IMR-90 (cell line): ENCODE data around the gene MTCP1. TPM values are rescaled to one million over a fixed set of nuclear protein-coding genes. Genes with fewer than 3 reads are reported as not detected.

Experiments
- ATAC-seq: fragments of 200-7000 bp; cut with Tn5 transposase; 2 replicates; pipeline ENCODE4 v1.9.1; 2020; ENCODE audit warnings: low read depth, mild to moderate bottlenecking, moderate library complexity
- BruUV-seq: library from RNA; stranded (reverse); fragments of 400-500 nt; replicated peaks from 2 replicates; lab custom pipeline; 2021; lab: Mats Ljungman, UMichigan
- CTCF ChIA-PET: fragments of 300-600 bp; formaldehyde crosslinking; extraction: SDS; loops from one replicate; lab custom pipeline; 2021; ENCODE audit warnings: antibody characterized with exemption; lab: Yijun Ruan, JAX
- POLR2A ChIA-PET: fragments of 300-600 bp; sonication (Branson Sonifier 250); formaldehyde crosslinking; loops from one replicate; lab custom pipeline; 2022; ENCODE audit warnings: antibody characterized with exemption; ENCODE audit not compliant: unreplicated experiment; lab: Charles Lee
- DNase-seq: peaks from one replicate; pipeline ENCODE4 v3.0.0; 2013
- H2AFZ ChIP-seq: replicated peaks from 2 replicates; pipeline ENCODE3; 2013; ENCODE audit warnings: low read length, mild to moderate bottlenecking; ENCODE audit not compliant: poor library complexity
- H2AK5ac ChIP-seq: 2 replicates; pipeline ENCODE4 v1.6.1; 2013; ENCODE audit warnings: low read depth, low read length, inconsistent platforms
- H2AK9ac ChIP-seq: replicated peaks from 2 replicates; pipeline ENCODE3; 2013; ENCODE audit warnings: mild to moderate bottlenecking, low read depth, low read length, moderate library complexity; ENCODE audit not compliant: poor library complexity
- H2BK120ac ChIP-seq: 2 replicates; pipeline ENCODE4 v1.6.1; 2013; ENCODE audit warnings: low read depth, low read length, inconsistent platforms
- H2BK15ac ChIP-seq: 3 replicates; pipeline ENCODE4 v1.6.1; 2013; ENCODE audit warnings: low read depth, low read length, inconsistent platforms
- H2BK20ac ChIP-seq: 2 replicates; pipeline ENCODE4 v1.6.1; 2013; ENCODE audit warnings: low read depth, mild to moderate bottlenecking, inconsistent platforms, low read length, moderate library complexity
- H2BK5ac ChIP-seq: 2 replicates; pipeline ENCODE4 v1.6.1; 2013; ENCODE audit warnings: mild to moderate bottlenecking, low read depth, low read length, inconsistent platforms; ENCODE audit not compliant: poor library complexity, severe bottlenecking
- H3K14ac ChIP-seq: replicated peaks from 2 replicates; pipeline ENCODE4 v1.6.1; 2013; ENCODE audit warnings: low read depth, low read length, inconsistent platforms
- H3K18ac ChIP-seq: 2 replicates; pipeline ENCODE4 v1.6.1; 2013; ENCODE audit warnings: low read depth, low read length, control low read depth
- H3K23ac ChIP-seq: 2 replicates; pipeline ENCODE4 v1.6.1; 2013; ENCODE audit warnings: low read depth, low read length, inconsistent platforms
- H3K27ac ChIP-seq: 2 replicates; pipeline ENCODE4 v1.5.1; 2013; ENCODE audit warnings: mild to moderate bottlenecking, control low read depth, low read length; ENCODE audit not compliant: insufficient read depth
- H3K27me3 ChIP-seq: 2 replicates; pipeline ENCODE4 v1.6.1; 2013; ENCODE audit warnings: low read length; ENCODE audit not compliant: control insufficient read depth, insufficient read depth
- H3K36me3 ChIP-seq: 2 replicates; pipeline ENCODE4 v1.6.1; 2013; ENCODE audit warnings: low read length, mixed read lengths; ENCODE audit not compliant: control insufficient read depth, insufficient read depth
- H3K4ac ChIP-seq: 2 replicates; pipeline ENCODE4 v1.6.1; 2013; ENCODE audit warnings: low read depth, low read length, inconsistent platforms
- H3K4me1 ChIP-seq: 2 replicates; pipeline ENCODE4 v1.6.1; 2013; ENCODE audit warnings: low read length, mixed read lengths; ENCODE audit not compliant: control insufficient read depth, insufficient read depth
- H3K4me2 ChIP-seq: 2 replicates; pipeline ENCODE4 v1.6.1; 2013; ENCODE audit warnings: low read depth, mild to moderate bottlenecking, control low read depth, low read length, moderate library complexity
- H3K4me3 ChIP-seq: 2 replicates; pipeline ENCODE4 v1.5.1; 2013; ENCODE audit warnings: low read depth, mild to moderate bottlenecking, control low read depth, low read length, moderate library complexity; ENCODE audit not compliant: insufficient read depth
- H3K56ac ChIP-seq: 2 replicates; pipeline ENCODE4 v1.6.1; 2013; ENCODE audit warnings: low read length, inconsistent platforms; ENCODE audit not compliant: insufficient read depth; ENCODE audit errors: extremely low read depth
- H3K79me1 ChIP-seq, 2 experiments: 2 replicates each; pipeline ENCODE4 v1.6.1; 2013; ENCODE audit warnings: low read length in 2 of 2, inconsistent platforms in 1 of 2, low read depth in 1 of 2
- H3K9ac ChIP-seq: 2 replicates; pipeline ENCODE4 v1.6.1; 2013; ENCODE audit warnings: low read depth, low read length, control low read depth
- H3K9me1 ChIP-seq: 2 replicates; pipeline ENCODE4 v1.6.1; 2013; ENCODE audit warnings: low read length, inconsistent platforms; ENCODE audit not compliant: insufficient read depth
- H3K9me3 ChIP-seq: 2 replicates; pipeline ENCODE4 v1.6.1; 2013; ENCODE audit warnings: low read length; ENCODE audit not compliant: control insufficient read depth, insufficient read depth
- H4K20me1 ChIP-seq: 2 replicates; pipeline ENCODE4 v1.6.1; 2013; ENCODE audit warnings: low read length, inconsistent platforms; ENCODE audit not compliant: insufficient read depth
- H4K5ac ChIP-seq: 2 replicates; pipeline ENCODE4 v1.6.1; 2013; ENCODE audit warnings: mild to moderate bottlenecking, low read depth, low read length, control low read depth
- H4K8ac ChIP-seq, 2 experiments: 2 replicates each; pipeline ENCODE4 v1.6.1; 2013; ENCODE audit warnings: low read depth in 2 of 2, low read length in 2 of 2, control low read depth in 1 of 2, inconsistent platforms in 1 of 2
- H4K91ac ChIP-seq: 2 replicates; pipeline ENCODE4 v1.6.1; 2013; ENCODE audit warnings: low read depth, low read length, inconsistent platforms; ENCODE audit not compliant: insufficient read depth
- CEBPB ChIP-seq: IDR thresholded peaks from 2 replicates; pipeline ENCODE4 v1.6.1; 2012; ENCODE audit warnings: low read depth, low read length, improper control_type of control experiment
- CHD1 ChIP-seq: IDR thresholded peaks from 2 replicates; pipeline ENCODE4 v1.6.1; 2012; ENCODE audit warnings: low read depth, low read length, improper control_type of control experiment
- CTCF ChIP-seq: conservative IDR thresholded peaks from 2 replicates; pipeline ENCODE4 v1.5.1; 2012; ENCODE audit warnings: mild to moderate bottlenecking, low read depth, low read length, improper control_type of control experiment
- MAFK ChIP-seq: IDR thresholded peaks from 2 replicates; pipeline ENCODE4 v1.6.1; 2012; ENCODE audit warnings: low read depth, low read length, improper control_type of control experiment
- NFE2L2 ChIP-seq: fragments of 150-350 bp; IDR thresholded peaks from 2 replicates; pipeline ENCODE4 v1.6.1; 2016; ENCODE audit warnings: low read depth, mild to moderate bottlenecking, low read length
- POLR2A ChIP-seq: IDR thresholded peaks from 2 replicates; pipeline ENCODE4 v1.6.1; 2012; ENCODE audit warnings: mild to moderate bottlenecking, low read depth, low read length
- SMC3 ChIP-seq: fragments of 150-350 bp; IDR thresholded peaks from 2 replicates; pipeline ENCODE4 v1.6.1; 2016; ENCODE audit warnings: low read depth, mild to moderate bottlenecking, antibody characterized with exemption, low read length, moderate library complexity
- WGBS, 2 experiments: methylation state at CpG; one replicate each; pipeline versions ENCODE4 v1.1.5 to v1.1.7; 2013; ENCODE audit warnings: missing lambda C conversion rate in 2 of 2; ENCODE audit not compliant: insufficient read length in 1 of 2; ENCODE audit errors: extremely low coverage in 2 of 2; 5-methylcytosine and 5-hydroxymethylcytosine counted together
- dilution Hi-C: fragments of 300-500 bp; cut with HindIII; formaldehyde crosslinking; loops from one replicate; pipeline ENCODE4 v1.14.3; 2018; ENCODE audit warnings: low sequenced_read_pairs; ENCODE audit not compliant: unreplicated experiment
- in situ Hi-C: fragments of 300-500 bp; cut with MboI; formaldehyde crosslinking; loops from 3 replicates; pipeline ENCODE4 v1.14.3; 2019; ENCODE audit warnings: low sequenced_read_pairs, inconsistent platforms, mixed read lengths
- intact Hi-C: fragments of 100-400 bp; cut with micrococcal nuclease; formaldehyde crosslinking; loops from 2 replicates; pipeline ENCODE4 v1.10.0; 2022
- polyA plus RNA-seq, 3 experiments: library from polyadenylated mRNA; depleted of rRNA; stranded (reverse); fragments of >200 nt; gene quantifications; 2 replicates each; pipeline ENCODE4 v1.2.3, GENCODE V29; 2012; ENCODE audit warnings: low replicate concordance in 1 of 3
- total RNA-seq: library from RNA; depleted of rRNA; stranded (reverse); fragments of >200 nt; gene quantifications from 2 replicates; pipeline ENCODE4 v1.2.3, GENCODE V29; 2012

MTCP1 gene
- total and polyA plus RNA-seq, 2 of the 4 experiments (the other 2 are of a cell fraction): 0.54 to 4.2 TPM

- H4K8ac ChIP-seq: no peak overlapping the region
- no peaks in the 10 kb centered on the region for H4K20me1 ChIP-seq
- no peak overlapping the region for H4K5ac ChIP-seq
- no peak overlapping the region for H3K4ac ChIP-seq
- no peaks in the 10 kb centered on the region for H3K9me1 ChIP-seq
- H2BK20ac ChIP-seq: no peak overlapping the region
- intact Hi-C loops: no loop called here
- CTCF ChIA-PET: no interaction called here
- H3K56ac ChIP-seq: no peak overlapping the region
- no peak for DNase-seq
- H3K27ac ChIP-seq: no peak overlapping the region
- in situ Hi-C loops: loop anchor here (5.0 kb wide), 1 partner anchor 73 kb away; no protein-coding TSS in a partner anchor
- H3K18ac ChIP-seq: no peak overlapping the region
- no peak overlapping the region for H2BK5ac ChIP-seq
- H3K4me3 ChIP-seq: no peak overlapping the region
- H3K23ac ChIP-seq: no peak overlapping the region
- TF ChIP-seq MAFK (no peak), CHD1 (no peak), NFE2L2 (no peak), SMC3 (no peak), CTCF (no peak), POLR2A (no peak), CEBPB (no peak)
- POLR2A ChIA-PET: no interaction called here
- WGBS, 2 experiments: no CpG with 5 or more reads among the region's 3 CpGs
- peaks cover 2% of the 10 kb centered on the region; the same call in 1 of the 2 replicates for H3K36me3 ChIP-seq
- ATAC-seq: no peak
- H2AFZ ChIP-seq: no peak overlapping the region
- no peak overlapping the region for H2AK5ac ChIP-seq
- H2BK120ac ChIP-seq: no peak overlapping the region
- no TSS peak for BruUV-seq
- H2AK9ac ChIP-seq: no peak overlapping the region
- H3K79me1 ChIP-seq: no peaks in the 10 kb centered on the region
- no peaks in the 10 kb centered on the region for H3K9me3 ChIP-seq
- H3K4me1 ChIP-seq: no peaks in the 10 kb centered on the region
- no peak overlapping the region for H3K9ac ChIP-seq
- no peak overlapping the region for H3K4me2 ChIP-seq
- no peak overlapping the region for H4K91ac ChIP-seq
- dilution Hi-C loops: no loop called here
- no peaks in the 10 kb centered on the region for H3K27me3 ChIP-seq
- H2BK15ac ChIP-seq: no peak overlapping the region
- no peak overlapping the region for H3K14ac ChIP-seq
Observed at GRCh38 chrX:155055494-155055893, 15.4 kb downstream of the MTCP1 start.
